Endothelial cell of hepatic sinusoid (primary cell): Measurements from ENCODE around the gene GIPC1.
"Not testable (repeated sequence)": the region's sequence is repeated elsewhere in the genome, so short reads cannot be mapped to it uniquely, and the experiment has no call there.

Experiments used
- in situ Hi-C: cut with HindIII; loops from 2 replicates; pipeline ENCODE4 v1.10.0; 2017; ENCODE audit warnings: low sequenced_read_pairs

The GIPC1 gene

GRCh38 chr19:14473073-14473977, 22.6 kb downstream of the GIPC1 start:
- in situ Hi-C loops, result no loop called here

GRCh38 chr19:14472202-14472938, 23.6 kb downstream of the GIPC1 start:
- in situ Hi-C loops, result no loop called here

- in situ Hi-C loops, result no loop called here
Observed at GRCh38 chr19:14471436-14472187, 24.3 kb downstream of the GIPC1 start.

- in situ Hi-C loops, result no loop called here
Observed at GRCh38 chr19:14470031-14470876, 25.7 kb downstream of the GIPC1 start.

GRCh38 chr19:14467816-14468215, 28.1 kb downstream of the GIPC1 start:
- in situ Hi-C loops, result no loop called here

GRCh38 chr19:14467391-14467790, 28.5 kb downstream of the GIPC1 start:
- in situ Hi-C loops, result no loop called here

- in situ Hi-C loops, result no loop called here
Observed at GRCh38 chr19:14463747-14464146, 32.2 kb downstream of the GIPC1 start.

GRCh38 chr19:14462401-14462800, 33.5 kb downstream of the GIPC1 start:
- in situ Hi-C loops, result not testable (repeated sequence)

GRCh38 chr19:14460935-14461334, 35.0 kb downstream of the GIPC1 start:
- in situ Hi-C loops, result no loop called here

GRCh38 chr19:14459703-14460102, 36.2 kb downstream of the GIPC1 start:
- in situ Hi-C loops, result no loop called here

- in situ Hi-C loops, result not testable (repeated sequence)
Observed at GRCh38 chr19:14452303-14452702, 43.6 kb downstream of the GIPC1 start.

GRCh38 chr19:14450876-14451275, 45.1 kb downstream of the GIPC1 start:
- in situ Hi-C loops, result no loop called here

- in situ Hi-C loops, result no loop called here
Observed at GRCh38 chr19:14450168-14450874, 45.6 kb downstream of the GIPC1 start.

GRCh38 chr19:14449321-14449720, 46.6 kb downstream of the GIPC1 start:
- in situ Hi-C loops, result no loop called here

- in situ Hi-C loops, result no loop called here
Observed at GRCh38 chr19:14446336-14447036, 49.4 kb downstream of the GIPC1 start.

GRCh38 chr19:14443632-14444216, 52.2 kb downstream of the GIPC1 start:
- in situ Hi-C loops, result no loop called here

- in situ Hi-C loops, result no loop called here
Observed at GRCh38 chr19:14442891-14443631, 52.9 kb downstream of the GIPC1 start.
